ENCODE measurements around the gene PDZK1IP1.

Gene PDZK1IP1

DNA sequence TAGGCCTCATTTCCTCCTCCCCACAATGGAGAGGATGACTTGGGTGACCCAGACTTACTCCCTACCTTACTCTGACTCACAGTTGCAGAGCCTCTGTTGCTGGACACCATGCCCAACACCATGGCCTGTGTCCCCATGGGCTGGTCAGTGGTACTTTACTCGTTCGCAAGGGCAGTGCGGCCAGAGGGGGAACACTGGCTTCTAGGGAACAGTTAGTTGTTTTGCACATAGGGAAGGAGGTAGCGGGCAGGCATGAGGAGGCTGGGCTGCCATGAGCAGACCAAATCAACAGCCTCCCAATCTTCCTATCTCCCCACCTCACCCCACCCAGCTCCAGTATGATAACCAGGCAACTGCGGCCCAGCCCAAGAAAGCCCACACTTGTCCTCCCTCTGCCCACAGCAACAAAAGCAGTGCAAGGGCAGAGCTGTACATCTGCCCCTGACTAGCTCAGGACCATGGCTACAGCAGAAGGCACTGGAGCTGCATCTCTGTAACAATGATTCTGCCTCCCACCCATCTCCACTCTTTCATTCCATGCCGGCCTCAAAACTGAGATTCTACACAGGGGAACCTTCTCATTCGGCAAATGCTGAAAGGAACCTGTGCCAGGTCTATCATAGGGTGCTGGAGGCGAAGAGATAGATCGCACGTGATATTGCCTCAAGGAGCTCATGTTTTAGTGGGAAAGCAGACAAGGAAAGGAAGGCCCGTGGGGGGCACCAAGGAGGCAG lies 23.6 kb upstream of the PDZK1IP1 start:
- Histone ChIP-seq H4K91ac (ENCODE audit: low read depth, low read length) (no peak overlapping the region), H2BK5ac (ENCODE audit: low read depth, low read length, poor library complexity) (no peak overlapping the region), H3K27ac (ENCODE audit: low read depth, low read length) (no peak overlapping the region), H3K9me3 (ENCODE audit: insufficient read depth, low read depth, low read length) (no peaks in the 10 kb centered on the region), H2AFZ (ENCODE audit: insufficient read depth, low read length, poor library complexity) (no peak overlapping the region), H3K79me1 (ENCODE audit: low read length) (no peaks in the 10 kb centered on the region), H3K23ac (ENCODE audit: low read length) (no peak overlapping the region), H3K79me2 (ENCODE audit: control insufficient read depth, insufficient read depth, low read length, poor library complexity) (no peaks in the 10 kb centered on the region), H3K14ac (ENCODE audit: low read length) (no peak overlapping the region), H3K4ac (ENCODE audit: low read depth, low read length) (no peak overlapping the region), H3K4me1 (ENCODE audit: control insufficient read depth in 1 of 2, insufficient read depth in 2 of 2, low read length in 2 of 2) (peaks cover 0 to 5% of the 10 kb centered on the region in 2 experiments), H4K8ac (ENCODE audit: low read depth, low read length) (no peak overlapping the region), H3K4me3 (ENCODE audit: low read depth, low read length) (no peak overlapping the region), H3K4me2 (ENCODE audit: low read length) (no peak overlapping the region), H3K18ac (ENCODE audit: low read length) (no peak overlapping the region), H3K9ac (ENCODE audit: low read length) (no peak overlapping the region), H2BK12ac (ENCODE audit: low read length) (no peak overlapping the region), H2BK120ac (ENCODE audit: insufficient read depth, low read length, poor library complexity) (no peak overlapping the region), H2AK5ac (ENCODE audit: low read length) (no peak overlapping the region), H4K12ac (ENCODE audit: low read depth, low read length) (no peak overlapping the region), H3K27me3 (ENCODE audit: insufficient read depth, low read length) (peaks cover 4% of the 10 kb centered on the region), H3K36me3 (ENCODE audit: control insufficient read depth in 1 of 2, insufficient read depth in 2 of 2, low read length in 2 of 2) (no peaks in the 10 kb centered on the region)
- DNase-seq = no peak
- no CpG with 5 or more reads among the region's 11 CpGs for WGBS (ENCODE audit: extremely low coverage, insufficient coverage, insufficient read length)

DNA sequence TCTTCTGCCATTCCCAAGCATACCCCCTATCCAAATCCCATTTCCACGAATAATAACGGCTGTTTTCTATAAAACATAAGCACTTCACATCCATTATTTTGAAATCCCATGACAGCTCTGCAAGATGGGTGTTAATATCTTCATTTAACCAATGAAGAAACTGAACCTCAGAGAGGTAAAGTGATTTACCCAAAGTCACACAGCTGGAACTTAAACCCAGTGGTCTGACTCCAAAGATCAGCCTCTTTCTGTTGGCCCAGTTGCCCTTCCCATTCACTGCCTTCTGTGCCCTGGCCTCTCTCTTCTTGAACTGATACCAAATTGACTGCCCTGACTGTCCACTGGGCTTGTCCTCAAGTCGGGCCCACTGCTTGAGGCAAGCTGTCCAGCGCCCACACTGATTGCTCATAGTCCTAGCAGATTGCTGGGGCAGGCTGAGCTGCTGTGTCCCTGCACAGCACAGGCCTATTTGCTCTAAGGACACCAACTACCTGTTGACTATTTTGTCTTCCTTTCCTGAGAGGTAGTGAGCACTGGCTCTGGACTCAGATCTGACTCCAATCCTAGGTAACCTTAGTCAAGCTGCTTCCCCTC lies 22.9 kb upstream of the PDZK1IP1 start:
- H2AFZ ChIP-seq (ENCODE audit: insufficient read depth, low read length, poor library complexity) = no peak overlapping the region
- H4K12ac ChIP-seq (ENCODE audit: low read depth, low read length) = no peak overlapping the region
- H3K36me3 ChIP-seq (ENCODE audit: control insufficient read depth in 1 of 2, insufficient read depth in 2 of 2, low read length in 2 of 2) = no peaks in the 10 kb centered on the region
- H3K4ac ChIP-seq (ENCODE audit: low read depth, low read length) = no peak overlapping the region
- peaks cover 7% of the 10 kb centered on the region for H3K27me3 ChIP-seq (ENCODE audit: insufficient read depth, low read length)
- no peak overlapping the region for H2BK12ac ChIP-seq (ENCODE audit: low read length)
- H3K4me1 ChIP-seq (ENCODE audit: control insufficient read depth in 1 of 2, insufficient read depth in 2 of 2, low read length in 2 of 2) = peaks cover 0 to 5% of the 10 kb centered on the region in 2 experiments
- no peak overlapping the region for H2BK120ac ChIP-seq (ENCODE audit: insufficient read depth, low read length, poor library complexity)
- H3K14ac ChIP-seq (ENCODE audit: low read length) = no peak overlapping the region
- no peak overlapping the region for H3K18ac ChIP-seq (ENCODE audit: low read length)
- no peak overlapping the region for H4K91ac ChIP-seq (ENCODE audit: low read depth, low read length)
- no peak overlapping the region for H3K27ac ChIP-seq (ENCODE audit: low read depth, low read length)
- no peak for DNase-seq
- no peak overlapping the region for H3K4me3 ChIP-seq (ENCODE audit: low read depth, low read length)
- no peak overlapping the region for H3K23ac ChIP-seq (ENCODE audit: low read length)
- no peak overlapping the region for H2AK5ac ChIP-seq (ENCODE audit: low read length)
- no peak overlapping the region for H3K4me2 ChIP-seq (ENCODE audit: low read length)
- H3K9ac ChIP-seq (ENCODE audit: low read length) = no peak overlapping the region
- H3K9me3 ChIP-seq (ENCODE audit: insufficient read depth, low read depth, low read length) = no peaks in the 10 kb centered on the region
- H3K79me1 ChIP-seq (ENCODE audit: low read length) = no peaks in the 10 kb centered on the region
- H2BK5ac ChIP-seq (ENCODE audit: low read depth, low read length, poor library complexity) = no peak overlapping the region
- H3K79me2 ChIP-seq (ENCODE audit: control insufficient read depth, insufficient read depth, low read length, poor library complexity) = no peaks in the 10 kb centered on the region
- WGBS (ENCODE audit: extremely low coverage, insufficient coverage, insufficient read length) = 100% methylated on average over 2 of the region's 4 CpGs
- H4K8ac ChIP-seq (ENCODE audit: low read depth, low read length) = no peak overlapping the region

DNA sequence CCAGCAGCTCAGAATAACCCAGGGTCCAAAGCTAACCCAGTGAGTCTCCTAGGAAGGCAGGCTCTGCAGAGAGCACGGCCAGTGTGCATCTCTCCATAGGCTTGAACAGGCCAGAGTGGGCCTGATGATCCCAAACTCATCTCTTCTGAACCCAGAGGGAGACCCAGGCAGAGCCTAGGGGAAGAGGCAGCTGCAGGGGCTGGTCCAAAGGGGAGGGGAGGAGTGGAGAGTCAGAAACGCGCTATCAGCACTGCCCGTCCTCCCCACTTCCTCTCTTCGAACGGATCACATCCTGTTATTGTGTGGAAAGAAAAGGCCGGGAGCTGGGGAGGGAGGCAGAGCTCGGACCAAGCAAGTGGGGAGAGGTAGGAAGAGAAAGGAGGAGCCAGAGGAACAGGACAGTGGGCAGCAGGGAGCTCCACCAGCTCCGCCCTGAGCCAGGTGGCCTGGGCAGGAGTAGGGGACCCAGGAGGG lies 22.0 kb upstream of the PDZK1IP1 start:
- peaks cover 0 to 5% of the 10 kb centered on the region in 2 experiments for H3K4me1 ChIP-seq (ENCODE audit: control insufficient read depth in 1 of 2, insufficient read depth in 2 of 2, low read length in 2 of 2)
- no peak overlapping the region for H4K91ac ChIP-seq (ENCODE audit: low read depth, low read length)
- H3K14ac ChIP-seq (ENCODE audit: low read length) = no peak overlapping the region
- no peak overlapping the region for H3K4me3 ChIP-seq (ENCODE audit: low read depth, low read length)
- H2BK120ac ChIP-seq (ENCODE audit: insufficient read depth, low read length, poor library complexity) = no peak overlapping the region
- H3K36me3 ChIP-seq (ENCODE audit: control insufficient read depth in 1 of 2, insufficient read depth in 2 of 2, low read length in 2 of 2) = no peaks in the 10 kb centered on the region
- no peak overlapping the region for H3K18ac ChIP-seq (ENCODE audit: low read length)
- H3K4ac ChIP-seq (ENCODE audit: low read depth, low read length) = no peak overlapping the region
- H3K23ac ChIP-seq (ENCODE audit: low read length) = no peak overlapping the region
- WGBS (ENCODE audit: extremely low coverage, insufficient coverage, insufficient read length) = no CpG with 5 or more reads among the region's 9 CpGs
- no peak overlapping the region for H2BK12ac ChIP-seq (ENCODE audit: low read length)
- no peaks in the 10 kb centered on the region for H3K9me3 ChIP-seq (ENCODE audit: insufficient read depth, low read depth, low read length)
- no peak overlapping the region for H4K12ac ChIP-seq (ENCODE audit: low read depth, low read length)
- no peak overlapping the region for H4K8ac ChIP-seq (ENCODE audit: low read depth, low read length)
- no peak overlapping the region for H2AFZ ChIP-seq (ENCODE audit: insufficient read depth, low read length, poor library complexity)
- H3K79me2 ChIP-seq (ENCODE audit: control insufficient read depth, insufficient read depth, low read length, poor library complexity) = no peaks in the 10 kb centered on the region
- H3K27ac ChIP-seq (ENCODE audit: low read depth, low read length) = no peak overlapping the region
- H3K27me3 ChIP-seq (ENCODE audit: insufficient read depth, low read length) = peaks cover 7% of the 10 kb centered on the region
- H3K79me1 ChIP-seq (ENCODE audit: low read length) = no peaks in the 10 kb centered on the region
- DNase-seq = no peak
- no peak overlapping the region for H3K9ac ChIP-seq (ENCODE audit: low read length)
- no peak overlapping the region for H2AK5ac ChIP-seq (ENCODE audit: low read length)
- H3K4me2 ChIP-seq (ENCODE audit: low read length) = no peak overlapping the region
- no peak overlapping the region for H2BK5ac ChIP-seq (ENCODE audit: low read depth, low read length, poor library complexity)

DNA sequence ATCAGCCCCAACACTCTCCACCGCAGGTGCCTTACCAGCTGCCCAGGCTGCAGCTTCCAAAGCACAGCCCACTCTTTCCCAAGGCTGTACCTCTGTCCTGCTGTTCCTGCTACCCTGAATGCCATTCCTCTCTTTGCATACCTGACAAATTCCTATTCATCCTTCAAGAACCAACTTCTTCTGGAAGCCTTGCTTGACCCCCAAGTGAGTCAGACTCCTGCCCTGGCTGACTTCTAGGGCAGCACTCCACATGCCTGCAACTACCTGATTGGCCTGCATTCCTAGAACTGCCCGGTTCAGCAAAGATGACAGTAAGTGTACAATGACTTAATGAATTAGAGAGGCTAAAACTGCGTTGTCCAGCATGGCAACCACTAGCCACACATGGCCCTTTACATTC lies 20.8 kb upstream of the PDZK1IP1 start:
- Histone ChIP-seq H2BK5ac (ENCODE audit: low read depth, low read length, poor library complexity) (no peak overlapping the region), H3K18ac (ENCODE audit: low read length) (no peak overlapping the region), H2AFZ (ENCODE audit: insufficient read depth, low read length, poor library complexity) (no peak overlapping the region), H2AK5ac (ENCODE audit: low read length) (no peak overlapping the region), H3K9ac (ENCODE audit: low read length) (no peak overlapping the region), H3K27me3 (ENCODE audit: insufficient read depth, low read length) (peaks cover 7% of the 10 kb centered on the region), H2BK120ac (ENCODE audit: insufficient read depth, low read length, poor library complexity) (no peak overlapping the region), H4K91ac (ENCODE audit: low read depth, low read length) (no peak overlapping the region), H3K79me1 (ENCODE audit: low read length) (no peaks in the 10 kb centered on the region), H3K9me3 (ENCODE audit: insufficient read depth, low read depth, low read length) (peaks cover 1% of the 10 kb centered on the region), H3K14ac (ENCODE audit: low read length) (no peak overlapping the region), H3K4me2 (ENCODE audit: low read length) (no peak overlapping the region), H3K79me2 (ENCODE audit: control insufficient read depth, insufficient read depth, low read length, poor library complexity) (no peaks in the 10 kb centered on the region), H3K36me3 (ENCODE audit: control insufficient read depth in 1 of 2, insufficient read depth in 2 of 2, low read length in 2 of 2) (no peaks in the 10 kb centered on the region), H3K27ac (ENCODE audit: low read depth, low read length) (no peak overlapping the region), H3K23ac (ENCODE audit: low read length) (no peak overlapping the region), H4K12ac (ENCODE audit: low read depth, low read length) (no peak overlapping the region), H3K4ac (ENCODE audit: low read depth, low read length) (no peak overlapping the region), H2BK12ac (ENCODE audit: low read length) (no peak overlapping the region), H3K4me3 (ENCODE audit: low read depth, low read length) (no peak overlapping the region), H4K8ac (ENCODE audit: low read depth, low read length) (no peak overlapping the region), H3K4me1 (ENCODE audit: control insufficient read depth in 1 of 2, insufficient read depth in 2 of 2, low read length in 2 of 2) (peaks cover 0 to 5% of the 10 kb centered on the region in 2 experiments)
- peak; percentile 80 for DNase-seq
- no CpG with 5 or more reads among the region's 3 CpGs for WGBS (ENCODE audit: extremely low coverage, insufficient coverage, insufficient read length)

Measured in trophoblast cell (in vitro differentiated cells and primary cell).